Lower lobe of right lung (tissue), 2 donors: ENCODE data around the gene SF3A1. TPM values are rescaled to one million over a fixed set of nuclear protein-coding genes. Genes with fewer than 3 reads are reported as not detected.
A peak's percentile ranks its signal among the peaks of the same experiment; 100 is the strongest.

ENCODE experiments used
- ATAC-seq, 2 donors: fragments of 200-7000 bp; cut with Tn5 transposase; one replicate each; pipeline ENCODE4 v1.9.1; 2020 to 2022; ENCODE audit warnings: mild to moderate bottlenecking in 2 of 2, moderate library complexity in 2 of 2
- DNase-seq: peaks from one replicate; pipeline ENCODE4 v3.0.0-alpha.2; 2020
- H3K27ac ChIP-seq: fragments of 200-600 bp; one replicate; pipeline ENCODE4 v1.8.0; 2022
- H3K27me3 ChIP-seq: fragments of 200-600 bp; one replicate; pipeline ENCODE4 v1.8.0; 2022; ENCODE audit warnings: low read depth
- H3K36me3 ChIP-seq: fragments of 200-600 bp; one replicate; pipeline ENCODE4 v1.8.0; 2022; ENCODE audit warnings: mild to moderate bottlenecking
- H3K4me1 ChIP-seq: fragments of 200-600 bp; one replicate; pipeline ENCODE4 v1.8.0; 2022
- H3K4me3 ChIP-seq: fragments of 200-600 bp; one replicate; pipeline ENCODE4 v1.8.0; 2022; ENCODE audit warnings: mild to moderate bottlenecking
- H3K9me3 ChIP-seq: fragments of 200-600 bp; one replicate; pipeline ENCODE4 v1.8.0; 2022
- intact Hi-C: fragments of 100-400 bp; cut with DNase I; formaldehyde crosslinking; loops from one replicate; pipeline ENCODE4 v1.11.0; 2022
- total RNA-seq: library from RNA; stranded (reverse); fragmentation: NEBNext Ultra II Directional; extraction: Animal tissue kit (Norgen Biotek cat#: 25700); gene quantifications from one replicate; pipeline ENCODE4 v1.2.1, GENCODE V29; 2021
- TF ChIP-seq, protein P1 (sequence below): fragments of 200-600 bp; IDR thresholded peaks from one replicate; pipeline ENCODE4 v1.8.0; 2022; ENCODE audit warnings: antibody characterized with exemption, mild to moderate bottlenecking
- donor health status: DM: no; HTN: yes; CAD: no; lungs with severe emphysema.

The SF3A1 gene
- total RNA-seq, 1 donor from 2014 or later: 162 TPM

DNA sequence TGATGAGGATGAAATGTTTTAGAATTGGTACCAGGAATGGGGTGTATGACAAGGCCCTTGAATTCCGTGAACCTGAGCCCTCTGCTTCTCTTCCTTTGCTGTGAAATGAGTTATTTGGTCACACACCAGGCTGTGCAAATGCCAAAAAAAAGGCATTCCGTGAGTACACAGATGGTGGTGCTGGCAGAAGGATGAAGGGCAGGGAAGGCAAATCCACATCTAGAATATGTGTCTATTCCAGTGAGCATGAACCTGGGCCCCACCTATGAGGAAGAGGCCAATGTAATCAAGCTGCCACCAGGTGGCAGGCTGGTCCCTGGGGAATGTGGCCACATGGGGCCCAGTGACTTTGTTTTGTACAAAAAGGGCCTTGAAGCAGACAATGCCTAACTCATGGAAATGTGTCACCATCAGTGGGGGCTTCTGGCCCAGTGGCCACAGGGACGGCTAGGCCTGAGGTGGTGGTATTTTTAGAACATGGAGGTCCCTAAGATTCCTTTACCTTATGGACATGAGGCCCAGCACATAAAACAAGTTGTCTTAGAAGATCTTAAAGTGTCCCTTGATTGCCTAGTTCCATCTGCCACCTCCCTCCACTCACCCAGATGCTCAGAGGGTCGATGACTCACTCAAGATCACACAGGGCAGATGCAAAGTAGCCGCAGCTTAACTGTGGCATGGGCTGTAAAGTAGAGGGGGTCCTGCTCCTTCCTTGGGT lies 34.4 kb upstream of the SF3A1 start:
- Histone ChIP-seq H3K36me3 (no peaks in the 10 kb centered on the region), H3K27me3 (no peaks in the 10 kb centered on the region), H3K9me3 (no peaks in the 10 kb centered on the region), H3K4me1 (peaks cover 27% of the 10 kb centered on the region), H3K4me3 (no peak overlapping the region), H3K27ac (no peak overlapping the region)
- intact Hi-C loops: no loop called here
- TF ChIP-seq, protein P1, sequence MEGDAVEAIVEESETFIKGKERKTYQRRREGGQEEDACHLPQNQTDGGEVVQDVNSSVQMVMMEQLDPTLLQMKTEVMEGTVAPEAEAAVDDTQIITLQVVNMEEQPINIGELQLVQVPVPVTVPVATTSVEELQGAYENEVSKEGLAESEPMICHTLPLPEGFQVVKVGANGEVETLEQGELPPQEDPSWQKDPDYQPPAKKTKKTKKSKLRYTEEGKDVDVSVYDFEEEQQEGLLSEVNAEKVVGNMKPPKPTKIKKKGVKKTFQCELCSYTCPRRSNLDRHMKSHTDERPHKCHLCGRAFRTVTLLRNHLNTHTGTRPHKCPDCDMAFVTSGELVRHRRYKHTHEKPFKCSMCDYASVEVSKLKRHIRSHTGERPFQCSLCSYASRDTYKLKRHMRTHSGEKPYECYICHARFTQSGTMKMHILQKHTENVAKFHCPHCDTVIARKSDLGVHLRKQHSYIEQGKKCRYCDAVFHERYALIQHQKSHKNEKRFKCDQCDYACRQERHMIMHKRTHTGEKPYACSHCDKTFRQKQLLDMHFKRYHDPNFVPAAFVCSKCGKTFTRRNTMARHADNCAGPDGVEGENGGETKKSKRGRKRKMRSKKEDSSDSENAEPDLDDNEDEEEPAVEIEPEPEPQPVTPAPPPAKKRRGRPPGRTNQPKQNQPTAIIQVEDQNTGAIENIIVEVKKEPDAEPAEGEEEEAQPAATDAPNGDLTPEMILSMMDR: peak; percentile 90
- peak; percentile 67 to 70 for ATAC-seq
- peak; percentile 82 for DNase-seq

- Histone ChIP-seq H3K27ac (peak within 1 kb of the TSS; percentile 31), H3K4me3 (peak within 1 kb of the TSS; percentile 61), H3K27me3 (no peaks in the 10 kb centered on the region), H3K9me3 (no peaks in the 10 kb centered on the region), H3K4me1 (peaks cover 16% of the 10 kb centered on the region), H3K36me3 (peaks cover 5% of the 10 kb centered on the region)
- peak; percentile 84 for DNase-seq
- intact Hi-C loops: loop anchor here (10.0 kb wide), 1 partner anchor 102 kb away; the partner anchor contains the start of gene CASTOR1
- TF ChIP-seq, protein P1: peak; percentile 93
- ATAC-seq: peak; percentile 95 to 96
Observed at GRCh38 chr22:30386960-30387827, 30.5 kb upstream of the SF3A1 start, which contains the start of gene RNF215. RNF215 (minus strand) TSS chr22:30387411; CDS start chr22:30387313, 98 bp downstream.

- DNase-seq: no peak
- no peak for ATAC-seq
Observed at GRCh38 chr22:30386608-30386959, 29.9 kb upstream of the SF3A1 start.

DNA sequence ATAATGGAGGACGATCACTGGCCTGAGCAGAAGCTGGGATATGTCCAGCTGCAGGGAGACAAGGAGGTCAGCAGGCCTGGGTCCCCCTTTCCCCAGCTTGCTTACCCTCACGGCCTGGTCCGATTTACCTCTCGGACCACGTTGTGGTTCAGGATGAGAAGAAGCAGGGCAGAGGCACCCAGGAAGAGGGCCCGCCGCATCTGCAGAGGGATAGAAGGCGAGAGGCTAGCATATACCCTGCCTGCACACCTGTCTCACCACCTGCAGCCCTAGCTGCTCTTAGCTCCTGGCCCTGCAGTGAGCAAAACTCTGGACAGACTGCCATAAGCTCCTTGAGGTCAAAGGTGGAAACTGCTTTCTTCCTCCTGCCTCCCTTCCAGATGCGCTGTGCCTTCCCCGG lies 29.2 kb upstream of the SF3A1 start:
- peak overlapping the region; percentile 61 for H3K4me3 ChIP-seq

More at GRCh38 chr22:30386608-30386959, 29.9 kb upstream of the SF3A1 start:
- no peaks in the 10 kb centered on the region for H3K27me3 ChIP-seq
- intact Hi-C loops: loop anchor here (10.0 kb wide), 1 partner anchor 102 kb away; the partner anchor contains the start of gene CASTOR1
- H3K27ac ChIP-seq: peak overlapping the region; percentile 31
- H3K4me3 ChIP-seq: peak overlapping the region; percentile 61
- TF ChIP-seq, protein P1: no peak
- H3K9me3 ChIP-seq: no peaks in the 10 kb centered on the region
- peaks cover 9% of the 10 kb centered on the region for H3K36me3 ChIP-seq
- H3K4me1 ChIP-seq: peaks cover 15% of the 10 kb centered on the region

GRCh38 chr22:30383061-30383460 lies 26.4 kb upstream of the SF3A1 start:
- no peaks in the 10 kb centered on the region for H3K9me3 ChIP-seq
- no peak for ATAC-seq
- H3K27me3 ChIP-seq: no peaks in the 10 kb centered on the region
- DNase-seq: no peak
- H3K36me3 ChIP-seq: peaks cover 25% of the 10 kb centered on the region
- peaks cover 15% of the 10 kb centered on the region for H3K4me1 ChIP-seq
- no peak overlapping the region for H3K4me3 ChIP-seq
- TF ChIP-seq, protein P1: no peak
- intact Hi-C loops: loop anchor here (10.0 kb wide), 1 partner anchor 98 kb away; the partner anchor contains the start of gene CASTOR1
- H3K27ac ChIP-seq: no peak overlapping the region

More for the DNA sequence above, 29.2 kb upstream of the SF3A1 start:
- intact Hi-C loops: loop anchor here (10.0 kb wide), 1 partner anchor 101 kb away; the partner anchor contains the start of gene CASTOR1
- Histone ChIP-seq H3K9me3 (no peaks in the 10 kb centered on the region), H3K27me3 (no peaks in the 10 kb centered on the region), H3K4me1 (peaks cover 15% of the 10 kb centered on the region), H3K27ac (no peak overlapping the region), H3K36me3 (peaks cover 14% of the 10 kb centered on the region)
- ATAC-seq: no peak
- no peak for DNase-seq
- TF ChIP-seq, protein P1: no peak
